DOHH2 (cell line): ENCODE measurements around the gene TLR7.

ENCODE experiments used
- CTCF ChIP-seq: fragments of 200-600 bp; sonication (generic); IDR thresholded peaks from one replicate; pipeline ENCODE4 v1.5.1; 2014; ENCODE audit warnings: antibody characterized with exemption, mild to moderate bottlenecking, low read depth, low read length; ENCODE audit not compliant: poor library complexity, severe bottlenecking
- EZH2phosphoT487 ChIP-seq: fragments of 200-600 bp; sonication (generic); IDR thresholded peaks from 2 replicates; pipeline ENCODE4 v1.6.1; 2017; ENCODE audit warnings: borderline replicate concordance, mild to moderate bottlenecking, antibody characterized with exemption, low read length, moderate library complexity, mixed read lengths

GRCh38 chrX:12934850-12935249 lies 68.0 kb downstream of the TLR7 start:
- TF ChIP-seq CTCF (no peak), EZH2phosphoT487 (no peak)
